ELF-1 (cell line): ENCODE results near the gene CLIC6.

Source experiments
- DNase-seq: peaks from one replicate; pipeline ENCODE4 v3.0.0-alpha.2; 2016; ENCODE audit warnings: low read depth, low spot score

CLIC6 gene

DNA sequence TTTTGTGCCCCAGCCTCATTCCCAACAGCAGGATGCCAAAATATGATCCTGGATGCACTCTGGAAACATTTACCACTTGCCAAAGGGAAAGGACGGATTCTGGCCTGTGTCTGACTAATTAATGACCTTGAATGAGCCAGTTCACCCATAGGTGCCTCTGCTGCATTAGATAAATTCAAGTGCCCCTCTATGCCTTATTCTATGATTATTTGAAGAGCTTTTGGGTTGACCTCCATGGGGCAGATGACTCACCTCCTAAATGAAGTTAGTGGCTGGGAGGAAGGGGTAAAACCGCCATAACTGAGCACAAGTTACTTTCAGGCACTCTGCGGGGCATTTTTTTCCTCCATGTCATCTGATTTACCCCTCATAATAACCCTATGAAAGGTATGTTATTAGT, 98.1 kb downstream of the CLIC6 start:
- no peak for DNase-seq
